ENCODE results near the gene ZNF217.

GRCh38 chr20:53574259-53574789 lies 19.3 kb downstream of the ZNF217 start:
- TF ChIP-seq YY1 (IDR thresholded peaks at IDR 0.05; ENCODE audit: low read depth) (no peak), FOXM1 (IDR thresholded peaks at IDR 0.05; ENCODE audit: borderline replicate concordance, low read depth) (no peak), EP300 (IDR thresholded peaks at IDR 0.05; ENCODE audit: borderline replicate concordance) (no peak)

Measured in Ishikawa (cell line).